GM12878 (cell line): ENCODE results near the gene C5orf46. TPM values are rescaled to one million over a fixed set of nuclear protein-coding genes. Genes with fewer than 3 reads are reported as not detected.

Experiments
- ATAC-seq: fragments of 200-7000 bp; cut with Tn5 transposase; 3 replicates; pipeline ENCODE4 v1.9.1; 2020; ENCODE audit warnings: mild to moderate bottlenecking, moderate library complexity
- BruUV-seq: library from RNA; stranded (reverse); fragments of 400-500 nt; replicated peaks from 2 replicates; lab custom pipeline; 2021; lab: Mats Ljungman, UMichigan
- CTCF ChIA-PET: fragments of 300-600 bp; sonication (Branson Sonifier 250); formaldehyde crosslinking; extraction: SDS; loops from one replicate; lab custom pipeline; 2021; ENCODE audit warnings: inconsistent platforms; lab: Yijun Ruan, JAX
- POLR2A ChIA-PET: fragments of 350-600 bp; formaldehyde crosslinking; extraction: SDS; loops from one replicate; lab custom pipeline; 2021; ENCODE audit warnings: inconsistent platforms; lab: Charles Lee
- RAD21 ChIA-PET: fragments of 300-600 bp; sonication (Branson Sonifier 250); formaldehyde crosslinking; loops from one replicate; lab custom pipeline; 2023; ENCODE audit warnings: antibody characterized with exemption; ENCODE audit not compliant: unreplicated experiment; lab: Charles Lee
- SMC1A ChIA-PET: fragments of 300-600 bp; sonication (Branson Sonifier 250); formaldehyde crosslinking; loops from one replicate; lab custom pipeline; 2023; ENCODE audit not compliant: unreplicated experiment, uncharacterized antibody; lab: Charles Lee
- DNase-seq: peaks from one replicate; pipeline ENCODE4 v3.0.0-alpha.2; 2011; ENCODE audit warnings: low read depth, low spot score
- FAIRE-seq: peaks from 3 replicates; lab custom pipeline; 2011; peaks lifted over from hg19 to GRCh38; lab: Jason Lieb, UNC
- H2AFZ ChIP-seq: 2 replicates; pipeline ENCODE4 v1.6.0; 2011; ENCODE audit warnings: low read depth, low read length, control low read depth; ENCODE audit not compliant: control insufficient read depth
- H3K27ac ChIP-seq: 2 replicates; pipeline ENCODE4 v1.5.1; 2011; ENCODE audit warnings: control low read depth; ENCODE audit not compliant: control insufficient read depth, insufficient read depth
- H3K27me3 ChIP-seq, 2 experiments: replicated peaks in 1 of 2; 2 replicates each; pipeline versions ENCODE4 v1.6.0 to v1.6.1; 2011; ENCODE audit warnings: low read length in 1 of 2; ENCODE audit not compliant: control insufficient read depth in 2 of 2, insufficient read depth in 2 of 2
- H3K36me3 ChIP-seq, 2 experiments: 2 replicates each; pipeline ENCODE4 v1.5.1; 2011; ENCODE audit warnings: low read length in 1 of 2; ENCODE audit not compliant: control insufficient read depth in 2 of 2, insufficient read depth in 2 of 2
- H3K4me1 ChIP-seq: 2 replicates; pipeline ENCODE4 v1.6.1; 2011; ENCODE audit warnings: mild to moderate bottlenecking, low read length, moderate library complexity, mixed read lengths; ENCODE audit not compliant: control insufficient read depth, insufficient read depth
- H3K4me2 ChIP-seq: 2 replicates; pipeline ENCODE4 v1.6.0; 2011; ENCODE audit warnings: control low read depth; ENCODE audit not compliant: control insufficient read depth, insufficient read depth
- H3K4me3 ChIP-seq: fragments of 200-600 bp; sonication (generic); 2 replicates; pipeline ENCODE4 v1.5.1; 2016
- H3K79me2 ChIP-seq: 2 replicates; pipeline ENCODE4 v1.6.0; 2011; ENCODE audit warnings: low read length; ENCODE audit not compliant: control insufficient read depth, insufficient read depth
- H3K9ac ChIP-seq: 2 replicates; pipeline ENCODE4 v1.8.0; 2011; ENCODE audit warnings: low read length, control low read depth, mixed read lengths; ENCODE audit not compliant: control insufficient read depth, insufficient read depth
- H3K9me3 ChIP-seq: replicated peaks from 3 replicates; pipeline ENCODE4 v1.5.1; 2011; ENCODE audit warnings: mild to moderate bottlenecking, low read length; ENCODE audit not compliant: control insufficient read depth, insufficient read depth
- H4K20me1 ChIP-seq: 2 replicates; pipeline ENCODE4 v1.6.0; 2011; ENCODE audit not compliant: control insufficient read depth, insufficient read depth
- BRCA1 ChIP-seq: IDR thresholded peaks from 2 replicates; pipeline ENCODE4 v1.6.1; 2011; ENCODE audit warnings: low read depth, low read length, improper control_type of control experiment
- CEBPB ChIP-seq, 2 experiments: fragments of 150-350 bp in 1 of 2; IDR thresholded peaks; 2 replicates each; pipeline ENCODE4 v1.6.1; 2012 to 2014; ENCODE audit warnings: low read depth in 2 of 2, low read length in 2 of 2, borderline replicate concordance in 1 of 2, inconsistent platforms in 1 of 2
- ESRRA ChIP-seq: IDR thresholded peaks from 2 replicates; pipeline ENCODE4 v1.6.1; 2012; ENCODE audit warnings: mild to moderate bottlenecking, low read length, improper control_type of control experiment
- HCFC1 ChIP-seq: fragments of 150-350 bp; IDR thresholded peaks from 2 replicates; pipeline ENCODE4 v1.6.1; 2014; ENCODE audit warnings: low read length
- IRF4 ChIP-seq: IDR thresholded peaks from 2 replicates; pipeline ENCODE4 v1.6.1; 2011; ENCODE audit warnings: low read depth, low read length
- MEF2B ChIP-seq: fragments of 450-650 bp; IDR thresholded peaks from 2 replicates; pipeline ENCODE4 v1.6.1; 2018; ENCODE audit warnings: mild to moderate bottlenecking, moderate library complexity; ENCODE audit not compliant: partially characterized antibody, poor library complexity, severe bottlenecking
- NR2F1 ChIP-seq: fragments of 450-650 bp; conservative IDR thresholded peaks from 2 replicates; pipeline ENCODE4 v1.6.1; 2017; ENCODE audit warnings: mild to moderate bottlenecking
- POLR2AphosphoS2 ChIP-seq: IDR thresholded peaks from 2 replicates; pipeline ENCODE4 v1.6.1; 2011; ENCODE audit warnings: low read depth, mild to moderate bottlenecking, low read length, improper control_type of control experiment, moderate library complexity
- SP1 ChIP-seq: IDR thresholded peaks from one replicate; pipeline ENCODE4 v1.6.1; 2011; ENCODE audit warnings: low read depth, low read length
- TARDBP ChIP-seq: IDR thresholded peaks from 2 replicates; pipeline ENCODE4 v1.6.1; 2016; ENCODE audit warnings: borderline replicate concordance
- YY1 ChIP-seq: IDR thresholded peaks from 2 replicates; pipeline ENCODE4 v1.6.1; 2011; ENCODE audit warnings: low read depth, mild to moderate bottlenecking, low read length
- whole genome bisulfite sequencing: methylation state at CpG from one replicate; pipeline ENCODE4 v1.1.6; 2016; ENCODE audit warnings: low lambda C conversion rate; ENCODE audit not compliant: insufficient replicate concordance, insufficient coverage; ENCODE audit errors: missing lambda C conversion rate; 5-methylcytosine and 5-hydroxymethylcytosine counted together
- in situ Hi-C: fragments of 300-500 bp; cut with MboI; formaldehyde crosslinking; loops from 9 replicates; pipeline ENCODE4 v1.14.3; 2018; ENCODE audit warnings: mixed read lengths
- intact Hi-C: fragments of 100-400 bp; cut with micrococcal nuclease; formaldehyde crosslinking; loops from one replicate; pipeline ENCODE4 v1.14.2; 2022; ENCODE audit not compliant: unreplicated experiment
- polyA plus RNA-seq, 11 experiments: library from polyadenylated mRNA; depleted of rRNA in 4 of 11; unstranded in 6 of 11; stranded (reverse) in 5 of 11; fragments of >200 nt; fragmentation: Nextera tagmentation in 4 of 11; fragmentation: Illumina TruSeq in 1 of 11; extraction: Ambion mirVana in 4 of 11; extraction: Trizol in 1 of 11; gene quantifications; 1 replicate in 1 of 11; 2 replicates in 10 of 11; pipeline versions ENCODE4 v1.2.1 to v1.2.3, GENCODE V29; 2011 to 2016; ENCODE audit warnings: inconsistent platforms in 2 of 11, missing spikeins in 2 of 11, low read depth in 1 of 11
- total RNA-seq, 4 experiments: library from RNA; depleted of rRNA in 3 of 4; stranded (reverse); fragments of >200 nt in 3 of 4; fragmentation: Illumina TruSeq in 1 of 4; extraction: Trizol in 1 of 4; gene quantifications; 2 replicates each; pipeline versions ENCODE4 v1.2.1 to v1.2.3, GENCODE V29; 2013 to 2021
- TF ChIP-seq, protein P1 (sequence below): fragments of 450-650 bp; IDR thresholded peaks from 2 replicates; pipeline ENCODE4 v1.6.1; 2017; ENCODE audit warnings: mild to moderate bottlenecking, low read depth, inconsistent platforms; ENCODE audit not compliant: poor library complexity, severe bottlenecking
- TF ChIP-seq, protein P2 (sequence below): fragments of 450-650 bp; IDR thresholded peaks from 2 replicates; pipeline ENCODE4 v1.6.1; 2017; ENCODE audit warnings: borderline replicate concordance
- TF ChIP-seq, protein P3 (sequence below): IDR thresholded peaks from 2 replicates; pipeline ENCODE4 v1.6.1; 2012; ENCODE audit warnings: low read depth, low read length, improper control_type of control experiment
- TF ChIP-seq, protein P4 (sequence below), 3 experiments: IDR thresholded peaks in 2 of 3; conservative IDR thresholded peaks in 1 of 3; 2 replicates each; pipeline ENCODE4 v1.5.1; 2011; ENCODE audit warnings: low read depth in 3 of 3, low read length in 3 of 3, mild to moderate bottlenecking in 3 of 3, control low read depth in 2 of 3, moderate library complexity in 2 of 3, inconsistent platforms in 1 of 3, mixed read lengths in 1 of 3; ENCODE audit not compliant: control insufficient read depth in 2 of 3, insufficient read depth in 1 of 3; ENCODE audit errors: extremely low read depth in 1 of 3

C5orf46 gene
- total and polyA plus RNA-seq, 10 of the 15 experiments (the other 5 are each of a cell fraction or from before 2014, with no cell fraction given): not detected

DNA sequence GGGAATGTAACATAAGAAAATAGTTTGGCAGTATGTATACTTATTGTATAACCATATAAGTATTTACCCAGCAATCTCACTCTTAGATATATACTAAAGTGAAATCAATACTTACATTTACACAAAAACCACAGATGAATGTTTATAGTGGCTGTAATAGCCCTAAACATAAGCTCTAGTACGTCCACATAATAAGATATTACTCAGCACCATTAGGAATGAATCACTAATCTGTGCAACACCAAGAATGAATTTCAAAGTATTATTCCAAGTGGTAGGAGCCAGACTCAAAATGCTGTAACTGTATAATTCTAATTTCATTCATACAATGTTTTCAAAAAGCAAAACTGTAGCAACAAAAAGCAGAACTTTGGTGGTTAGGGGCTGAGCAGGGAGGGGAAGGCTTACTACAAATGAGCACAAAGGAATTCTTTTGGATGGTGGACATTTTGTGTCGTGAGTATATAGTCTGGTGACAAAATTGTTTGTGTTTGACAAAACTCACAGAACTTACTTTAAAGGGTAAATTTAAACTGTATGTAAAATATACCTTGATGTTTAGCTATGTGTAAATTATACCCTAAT is 11.9 kb upstream of the C5orf46 start (continued):
- TF ChIP-seq, protein P1, sequence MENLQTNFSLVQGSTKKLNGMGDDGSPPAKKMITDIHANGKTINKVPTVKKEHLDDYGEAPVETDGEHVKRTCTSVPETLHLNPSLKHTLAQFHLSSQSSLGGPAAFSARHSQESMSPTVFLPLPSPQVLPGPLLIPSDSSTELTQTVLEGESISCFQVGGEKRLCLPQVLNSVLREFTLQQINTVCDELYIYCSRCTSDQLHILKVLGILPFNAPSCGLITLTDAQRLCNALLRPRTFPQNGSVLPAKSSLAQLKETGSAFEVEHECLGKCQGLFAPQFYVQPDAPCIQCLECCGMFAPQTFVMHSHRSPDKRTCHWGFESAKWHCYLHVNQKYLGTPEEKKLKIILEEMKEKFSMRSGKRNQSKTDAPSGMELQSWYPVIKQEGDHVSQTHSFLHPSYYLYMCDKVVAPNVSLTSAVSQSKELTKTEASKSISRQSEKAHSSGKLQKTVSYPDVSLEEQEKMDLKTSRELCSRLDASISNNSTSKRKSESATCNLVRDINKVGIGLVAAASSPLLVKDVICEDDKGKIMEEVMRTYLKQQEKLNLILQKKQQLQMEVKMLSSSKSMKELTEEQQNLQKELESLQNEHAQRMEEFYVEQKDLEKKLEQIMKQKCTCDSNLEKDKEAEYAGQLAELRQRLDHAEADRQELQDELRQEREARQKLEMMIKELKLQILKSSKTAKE: no peak
- no peak for TF ChIP-seq POLR2AphosphoS2
- no peak for TF ChIP-seq HCFC1

GRCh38 chr5:147913786-147914185 is 7.4 kb upstream of the C5orf46 start:
- ChIA-PET SMC1A (no interaction called here), POLR2A (no interaction called here)
- no peak for FAIRE-seq
- no peak for TF ChIP-seq YY1
- TF ChIP-seq IRF4: no peak
- TF ChIP-seq, protein P2, sequence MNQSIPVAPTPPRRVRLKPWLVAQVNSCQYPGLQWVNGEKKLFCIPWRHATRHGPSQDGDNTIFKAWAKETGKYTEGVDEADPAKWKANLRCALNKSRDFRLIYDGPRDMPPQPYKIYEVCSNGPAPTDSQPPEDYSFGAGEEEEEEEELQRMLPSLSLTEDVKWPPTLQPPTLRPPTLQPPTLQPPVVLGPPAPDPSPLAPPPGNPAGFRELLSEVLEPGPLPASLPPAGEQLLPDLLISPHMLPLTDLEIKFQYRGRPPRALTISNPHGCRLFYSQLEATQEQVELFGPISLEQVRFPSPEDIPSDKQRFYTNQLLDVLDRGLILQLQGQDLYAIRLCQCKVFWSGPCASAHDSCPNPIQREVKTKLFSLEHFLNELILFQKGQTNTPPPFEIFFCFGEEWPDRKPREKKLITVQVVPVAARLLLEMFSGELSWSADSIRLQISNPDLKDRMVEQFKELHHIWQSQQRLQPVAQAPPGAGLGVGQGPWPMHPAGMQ: no peak
- TF ChIP-seq ESRRA: no peak
- TF ChIP-seq, protein P3, sequence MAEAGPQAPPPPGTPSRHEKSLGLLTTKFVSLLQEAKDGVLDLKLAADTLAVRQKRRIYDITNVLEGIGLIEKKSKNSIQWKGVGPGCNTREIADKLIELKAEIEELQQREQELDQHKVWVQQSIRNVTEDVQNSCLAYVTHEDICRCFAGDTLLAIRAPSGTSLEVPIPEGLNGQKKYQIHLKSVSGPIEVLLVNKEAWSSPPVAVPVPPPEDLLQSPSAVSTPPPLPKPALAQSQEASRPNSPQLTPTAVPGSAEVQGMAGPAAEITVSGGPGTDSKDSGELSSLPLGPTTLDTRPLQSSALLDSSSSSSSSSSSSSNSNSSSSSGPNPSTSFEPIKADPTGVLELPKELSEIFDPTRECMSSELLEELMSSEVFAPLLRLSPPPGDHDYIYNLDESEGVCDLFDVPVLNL: no peak
- TF ChIP-seq, protein P4, sequence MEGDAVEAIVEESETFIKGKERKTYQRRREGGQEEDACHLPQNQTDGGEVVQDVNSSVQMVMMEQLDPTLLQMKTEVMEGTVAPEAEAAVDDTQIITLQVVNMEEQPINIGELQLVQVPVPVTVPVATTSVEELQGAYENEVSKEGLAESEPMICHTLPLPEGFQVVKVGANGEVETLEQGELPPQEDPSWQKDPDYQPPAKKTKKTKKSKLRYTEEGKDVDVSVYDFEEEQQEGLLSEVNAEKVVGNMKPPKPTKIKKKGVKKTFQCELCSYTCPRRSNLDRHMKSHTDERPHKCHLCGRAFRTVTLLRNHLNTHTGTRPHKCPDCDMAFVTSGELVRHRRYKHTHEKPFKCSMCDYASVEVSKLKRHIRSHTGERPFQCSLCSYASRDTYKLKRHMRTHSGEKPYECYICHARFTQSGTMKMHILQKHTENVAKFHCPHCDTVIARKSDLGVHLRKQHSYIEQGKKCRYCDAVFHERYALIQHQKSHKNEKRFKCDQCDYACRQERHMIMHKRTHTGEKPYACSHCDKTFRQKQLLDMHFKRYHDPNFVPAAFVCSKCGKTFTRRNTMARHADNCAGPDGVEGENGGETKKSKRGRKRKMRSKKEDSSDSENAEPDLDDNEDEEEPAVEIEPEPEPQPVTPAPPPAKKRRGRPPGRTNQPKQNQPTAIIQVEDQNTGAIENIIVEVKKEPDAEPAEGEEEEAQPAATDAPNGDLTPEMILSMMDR (IDR thresholded peaks at IDR 0.05 in 2 of 3, conservative IDR thresholded peaks at IDR 0.05 in 1 of 3; ENCODE audit: control insufficient read depth in 2 of 3, extremely low read depth in 1 of 3, insufficient read depth in 1 of 3, low read depth in 3 of 3, low read length in 3 of 3): no peak
- no peak for TF ChIP-seq NR2F1
- TF ChIP-seq TARDBP: no peak
- no peak for TF ChIP-seq MEF2B
- no peak for TF ChIP-seq SP1
- TF ChIP-seq BRCA1: no peak
- TF ChIP-seq CEBPB (IDR thresholded peaks at IDR 0.05; ENCODE audit: borderline replicate concordance in 1 of 2, low read depth in 2 of 2, low read length in 2 of 2): no peak

More at GRCh38 chr5:147913786-147914185, 7.4 kb upstream of the C5orf46 start:
- Histone ChIP-seq H3K4me3 (no peak overlapping the region), H3K9ac (no peak overlapping the region), H3K4me1 (no peaks in the 10 kb centered on the region), H3K36me3 (no peaks in the 10 kb centered on the region), H4K20me1 (no peaks in the 10 kb centered on the region), H3K9me3 (no peaks in the 10 kb centered on the region), H3K79me2 (no peaks in the 10 kb centered on the region), H3K27ac (no peak overlapping the region), H2AFZ (no peak overlapping the region), H3K27me3 (no peaks in the 10 kb centered on the region), H3K4me2 (no peak overlapping the region)
- 52% methylated on average over 3 of the region's 3 CpGs for WGBS
- DNase-seq (no peak), ATAC-seq (no peak)
- in situ Hi-C loops: no loop called here
- CTCF ChIA-PET: no interaction called here
- BruUV-seq: no TSS peak
- RAD21 ChIA-PET: no interaction called here
- intact Hi-C loops: no loop called here
